Neutrophil (primary cell): ENCODE data around the gene XPOT.

Experiments
- H3K27ac ChIP-seq: fragments of 200-600 bp; sonication (generic); 2 replicates; pipeline ENCODE4 v1.5.1; 2016; ENCODE audit warnings: mild to moderate bottlenecking, moderate library complexity
- H3K27me3 ChIP-seq: fragments of 200-600 bp; sonication (generic); 2 replicates; pipeline ENCODE4 v1.6.0; 2016; ENCODE audit warnings: mild to moderate bottlenecking
- H3K36me3 ChIP-seq: fragments of 200-600 bp; sonication (generic); 2 replicates; pipeline ENCODE4 v1.5.1; 2017
- H3K4me1 ChIP-seq, 2 experiments: fragments of 200-600 bp in 1 of 2; sonication (generic) in 1 of 2; 1 replicate in 1 of 2; 2 replicates in 1 of 2; pipeline versions ENCODE4 v1.5.1 to v1.6.1; 2013 to 2016; ENCODE audit warnings: low read depth in 1 of 2, low read length in 1 of 2, mild to moderate bottlenecking in 1 of 2, moderate library complexity in 1 of 2; ENCODE audit not compliant: control insufficient read depth in 1 of 2, insufficient read depth in 1 of 2
- H3K4me3 ChIP-seq, 2 experiments: fragments of 200-600 bp in 1 of 2; sonication (generic) in 1 of 2; 1 replicate in 1 of 2; 2 replicates in 1 of 2; pipeline ENCODE4 v1.5.1; 2013 to 2016; ENCODE audit warnings: low read depth in 1 of 2, low read length in 1 of 2, mild to moderate bottlenecking in 1 of 2, moderate library complexity in 1 of 2
- H3K9me3 ChIP-seq: fragments of 200-600 bp; sonication (generic); 2 replicates; pipeline ENCODE4 v1.5.1; 2016
- CTCF ChIP-seq: fragments of 200-600 bp; sonication (generic); IDR thresholded peaks from 2 replicates; pipeline ENCODE4 v1.5.1; 2016; ENCODE audit warnings: antibody characterized with exemption

Gene XPOT

GRCh38 chr12:64486657-64487056, 82.5 kb downstream of the XPOT start:
- Histone ChIP-seq H3K4me1 (no peaks in the 10 kb centered on the region), H3K27ac (no peak overlapping the region), H3K4me3 (no peak overlapping the region), H3K9me3 (no peaks in the 10 kb centered on the region), H3K27me3 (no peaks in the 10 kb centered on the region), H3K36me3 (peaks cover 90% of the 10 kb centered on the region)
- no peak for TF ChIP-seq CTCF

GRCh38 chr12:64491718-64492117, 87.5 kb downstream of the XPOT start:
- no peak for TF ChIP-seq CTCF
- peaks cover 90% of the 10 kb centered on the region for H3K36me3 ChIP-seq

GRCh38 chr12:64493513-64493912, 89.3 kb downstream of the XPOT start:
- Histone ChIP-seq H3K4me3 (no peak overlapping the region), H3K27ac (no peak overlapping the region), H3K4me1 (no peaks in the 10 kb centered on the region), H3K36me3 (peaks cover 92% of the 10 kb centered on the region), H3K27me3 (no peaks in the 10 kb centered on the region), H3K9me3 (no peaks in the 10 kb centered on the region)
- no peak for TF ChIP-seq CTCF

More at GRCh38 chr12:64491718-64492117, 87.5 kb downstream of the XPOT start:
- Histone ChIP-seq H3K27me3 (no peaks in the 10 kb centered on the region), H3K9me3 (no peaks in the 10 kb centered on the region), H3K27ac (no peak overlapping the region), H3K4me3 (no peak overlapping the region), H3K4me1 (no peaks in the 10 kb centered on the region)

- H3K27me3 ChIP-seq: no peaks in the 10 kb centered on the region
- no peak overlapping the region for H3K27ac ChIP-seq
- peaks cover 83% of the 10 kb centered on the region for H3K36me3 ChIP-seq
- no peaks in the 10 kb centered on the region for H3K9me3 ChIP-seq
- peaks cover 5% of the 10 kb centered on the region in 2 experiments for H3K4me1 ChIP-seq
- no peak for TF ChIP-seq CTCF
- H3K4me3 ChIP-seq: no peak overlapping the region
Observed at GRCh38 chr12:64494998-64495729, 91.0 kb downstream of the XPOT start.

GRCh38 chr12:64496839-64497400, 92.7 kb downstream of the XPOT start:
- peaks cover 66% of the 10 kb centered on the region for H3K36me3 ChIP-seq
- TF ChIP-seq CTCF: no peak
- H3K4me3 ChIP-seq: no peak overlapping the region
- H3K9me3 ChIP-seq: no peaks in the 10 kb centered on the region
- H3K27me3 ChIP-seq: no peaks in the 10 kb centered on the region
- H3K4me1 ChIP-seq: peaks cover 13 to 16% of the 10 kb centered on the region in 2 experiments
- H3K27ac ChIP-seq: no peak overlapping the region
